ENCODE measurements around the gene GATAD2A.

DNA sequence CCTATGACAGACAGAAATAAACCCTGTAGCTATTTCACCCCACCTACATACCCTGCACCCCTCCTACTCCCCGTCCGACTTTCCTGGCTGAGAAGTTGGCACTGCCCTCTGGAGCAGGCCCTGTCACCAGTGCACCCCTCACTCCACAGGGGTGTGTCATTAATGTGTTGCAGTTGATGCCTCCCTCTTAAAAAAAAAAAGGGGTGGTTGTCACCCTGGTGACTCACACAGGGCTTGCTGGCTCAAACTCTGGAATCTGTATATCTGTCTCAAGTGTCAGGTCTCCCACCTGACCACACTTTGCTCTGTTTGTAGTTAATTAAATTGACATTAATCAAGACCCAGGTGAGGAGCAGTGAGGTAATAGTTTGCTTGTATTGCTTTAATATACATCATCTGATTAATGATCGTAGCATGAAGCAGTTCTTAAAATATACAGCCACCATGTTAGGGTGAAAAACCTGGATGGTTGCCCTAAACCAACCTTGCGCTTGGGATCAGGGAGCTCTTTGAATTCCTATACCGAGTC lies 2.0 kb upstream of the GATAD2A start:
- TF ChIP-seq CTCF (IDR thresholded peaks at IDR 0.05; ENCODE audit: control extremely low read depth in 1 of 3, insufficient read depth in 1 of 3, low read depth in 1 of 3, low read length in 3 of 3) (no peak), SP2 (IDR thresholded peaks at IDR 0.05; ENCODE audit: low read length) (no peak), POLR2AphosphoS5 (IDR thresholded peaks at IDR 0.05; ENCODE audit: low read depth, low read length) (no peak), EP300 (IDR thresholded peaks at IDR 0.05; ENCODE audit: borderline replicate concordance in 1 of 2, low read depth in 2 of 2, low read length in 2 of 2) (no peak), GTF2F1 (IDR thresholded peaks at IDR 0.05; ENCODE audit: borderline replicate concordance, low read depth, low read length) (no peak), MAFK (IDR thresholded peaks at IDR 0.05; ENCODE audit: low read depth, low read length) (no peak), MAX (IDR thresholded peaks at IDR 0.05) (no peak), POLR2A (IDR thresholded peaks at IDR 0.05; ENCODE audit: control extremely low read depth in 1 of 2, low read depth in 2 of 2, low read length in 2 of 2) (no peak), TCF12 (IDR thresholded peaks at IDR 0.05; ENCODE audit: low read depth, low read length) (no peak), EZH2 (IDR thresholded peaks at IDR 0.05; ENCODE audit: low read depth, low read length, severe bottlenecking) (no peak)
- TF ChIP-seq, protein P1, sequence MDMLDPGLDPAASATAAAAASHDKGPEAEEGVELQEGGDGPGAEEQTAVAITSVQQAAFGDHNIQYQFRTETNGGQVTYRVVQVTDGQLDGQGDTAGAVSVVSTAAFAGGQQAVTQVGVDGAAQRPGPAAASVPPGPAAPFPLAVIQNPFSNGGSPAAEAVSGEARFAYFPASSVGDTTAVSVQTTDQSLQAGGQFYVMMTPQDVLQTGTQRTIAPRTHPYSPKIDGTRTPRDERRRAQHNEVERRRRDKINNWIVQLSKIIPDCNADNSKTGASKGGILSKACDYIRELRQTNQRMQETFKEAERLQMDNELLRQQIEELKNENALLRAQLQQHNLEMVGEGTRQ (IDR thresholded peaks at IDR 0.05; ENCODE audit: low read length): no peak

Measured in H1 (cell line).